ENCODE measurements around the gene NMRAL1.

Gene NMRAL1

DNA sequence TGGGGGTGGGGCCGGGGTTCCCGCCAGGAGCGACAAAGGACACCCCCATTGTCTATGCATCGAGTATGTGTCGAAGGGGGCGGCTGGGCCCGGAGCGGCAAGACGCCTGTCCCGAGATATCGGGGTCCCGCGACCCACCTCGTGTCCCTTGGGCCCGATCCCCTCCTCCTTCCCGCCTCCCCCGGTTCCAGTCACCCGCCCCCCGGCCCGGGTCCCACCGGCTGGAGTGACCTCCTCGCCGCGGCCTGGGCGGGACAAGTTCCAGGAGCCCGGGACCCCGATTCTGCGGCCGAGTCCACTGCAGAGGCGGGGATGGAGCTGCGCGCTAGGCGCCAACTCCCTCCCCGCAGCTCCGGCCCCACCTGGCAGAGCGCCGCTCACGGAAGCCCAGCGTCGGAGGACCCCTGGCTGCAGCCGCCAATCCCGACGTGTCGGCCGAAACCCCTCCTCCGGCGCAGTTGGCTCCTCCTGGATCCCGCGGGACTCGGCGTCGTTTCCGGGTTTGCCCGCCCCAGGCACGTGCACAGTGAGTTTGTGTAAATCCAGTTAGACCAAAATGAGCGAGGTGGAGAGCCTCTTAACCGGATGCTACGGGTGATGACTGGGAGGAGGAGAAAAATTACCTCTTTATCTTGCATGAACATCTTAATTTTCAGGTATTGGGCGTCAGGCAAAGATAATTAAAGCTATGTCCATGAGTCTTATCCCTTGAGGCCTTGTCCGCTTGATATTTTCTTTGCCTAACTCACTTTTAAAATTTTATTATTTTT is at the start of gene NMRAL1:
Gene NMRAL1 (minus strand): TSS at position 434 of the 770 bp plus-strand sequence. CDS start 493 bp downstream, outside the sequence.
- DNase-seq (ENCODE audit: low spot score): peak; percentile 94

DNA sequence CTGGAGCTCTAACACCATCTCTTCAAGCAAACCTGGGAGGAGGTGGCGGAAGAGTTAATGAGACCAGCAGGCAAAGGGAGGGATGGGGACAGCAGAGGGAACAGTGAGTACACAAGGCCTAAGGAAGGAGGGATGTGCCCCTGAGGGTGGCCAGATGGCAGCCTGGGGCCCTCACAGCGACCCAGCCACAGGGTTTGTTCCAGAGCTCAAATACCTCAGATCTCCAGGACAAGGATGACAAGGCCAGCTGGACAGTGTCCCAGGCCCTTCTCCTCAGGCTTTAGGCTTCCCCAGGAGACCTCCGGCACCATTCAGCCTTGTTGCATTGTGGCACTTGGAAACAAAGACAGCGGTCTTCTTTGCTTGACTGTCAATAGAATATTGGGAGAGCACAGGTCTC is 49.3 kb upstream of the NMRAL1 start:
- no peak for DNase-seq (ENCODE audit: low spot score)

- peak; percentile 42 for DNase-seq (ENCODE audit: low spot score)
Observed at GRCh38 chr16:4522051-4522581, 47.7 kb upstream of the NMRAL1 start.

DNA sequence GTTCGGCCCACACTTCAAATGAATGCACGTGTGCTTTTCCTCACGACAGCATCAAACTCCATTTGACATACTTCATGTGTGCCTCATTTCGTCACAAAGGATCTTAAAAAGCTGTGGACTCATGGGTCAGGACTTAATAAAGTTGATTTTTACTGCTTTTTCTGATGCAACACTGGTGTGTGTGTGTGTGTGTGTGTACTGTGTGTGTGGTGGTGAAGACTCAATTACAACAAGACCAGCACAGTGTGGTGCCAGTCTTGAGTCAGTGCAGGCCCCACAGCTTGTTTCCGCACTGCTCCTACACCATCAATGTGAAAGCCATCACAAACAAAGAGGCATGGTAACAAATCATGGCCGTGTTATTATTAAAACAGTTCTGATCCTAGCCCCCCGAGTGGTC is 46.5 kb upstream of the NMRAL1 start:
- DNase-seq (ENCODE audit: low spot score): no peak

DNA sequence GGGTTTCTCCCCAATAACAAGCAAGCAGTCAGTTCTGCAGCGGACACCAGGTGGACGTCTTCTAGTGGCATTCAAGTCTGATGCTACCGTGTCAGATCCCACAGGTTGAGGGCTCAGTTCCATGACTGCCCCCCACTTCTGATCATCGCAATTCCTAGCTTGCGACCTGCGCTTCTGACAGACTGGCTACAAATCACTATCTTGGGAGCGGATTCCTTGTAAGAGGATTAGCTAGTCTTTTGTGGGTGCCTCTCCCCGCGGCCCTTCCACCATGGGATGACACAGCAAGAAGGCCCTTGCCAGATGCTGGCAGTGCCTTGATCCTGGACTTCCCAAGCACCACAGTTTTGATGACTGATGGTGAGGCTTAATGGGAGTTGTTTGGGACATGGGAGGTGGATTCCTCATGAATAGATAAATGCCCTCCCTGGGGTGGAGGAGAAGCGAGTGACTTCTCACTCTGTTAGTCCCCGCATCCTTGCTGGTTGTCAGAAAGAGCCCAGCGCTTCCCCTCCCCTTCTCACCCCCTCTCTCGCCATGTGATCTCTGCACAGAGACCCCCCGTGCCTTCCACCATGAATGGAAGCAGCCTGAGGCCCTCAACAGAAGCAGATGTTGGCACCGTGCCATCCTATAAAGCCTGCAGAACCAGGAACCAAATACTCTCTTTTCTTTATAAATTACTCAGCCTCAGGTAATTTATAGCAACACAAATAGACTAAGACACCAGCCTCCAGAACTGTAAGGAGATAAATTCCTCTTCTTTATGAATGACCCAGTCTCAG is 45.0 kb upstream of the NMRAL1 start:
- DNase-seq (ENCODE audit: low spot score): no peak

GRCh38 chr16:4517812-4518680 is 43.6 kb upstream of the NMRAL1 start:
- DNase-seq (ENCODE audit: low spot score): peak; percentile 74

DNA sequence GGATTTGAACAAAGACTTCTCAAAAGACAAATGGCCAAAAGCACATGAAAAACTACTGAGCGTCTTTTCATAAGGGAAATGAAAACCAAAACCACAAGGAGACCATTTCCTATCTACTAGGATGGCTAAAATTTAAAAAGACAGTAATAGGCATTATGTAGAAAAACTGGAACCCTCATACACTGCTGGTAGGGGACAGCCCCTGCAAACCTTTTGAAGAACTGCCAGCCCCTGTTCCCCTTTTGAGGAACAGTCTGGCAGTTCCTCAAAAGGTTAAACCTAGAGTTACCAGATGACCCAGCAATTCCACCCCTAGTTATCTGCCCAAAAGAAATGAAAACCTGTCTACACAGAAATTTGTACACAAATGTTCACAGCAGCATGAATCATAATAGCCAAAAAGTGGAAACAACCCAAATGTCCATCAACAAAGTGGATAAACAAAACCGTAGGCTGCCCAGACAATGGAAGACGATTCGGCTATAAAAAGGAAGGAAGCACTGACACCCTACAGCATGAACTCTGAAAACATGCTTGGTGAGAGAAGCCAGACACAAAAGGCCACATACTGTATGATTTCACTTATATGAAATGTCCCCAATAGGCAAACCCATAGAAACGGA is 41.3 kb upstream of the NMRAL1 start:
- no peak for DNase-seq (ENCODE audit: low spot score)

- no peak for DNase-seq (ENCODE audit: low spot score)
Observed at GRCh38 chr16:4514606-4515005, 40.2 kb upstream of the NMRAL1 start.

GRCh38 chr16:4513881-4514280 is 39.5 kb upstream of the NMRAL1 start:
- no peak for DNase-seq (ENCODE audit: low spot score)

- DNase-seq (ENCODE audit: low spot score): no peak
Observed at GRCh38 chr16:4513086-4513860, 38.8 kb upstream of the NMRAL1 start.

DNA sequence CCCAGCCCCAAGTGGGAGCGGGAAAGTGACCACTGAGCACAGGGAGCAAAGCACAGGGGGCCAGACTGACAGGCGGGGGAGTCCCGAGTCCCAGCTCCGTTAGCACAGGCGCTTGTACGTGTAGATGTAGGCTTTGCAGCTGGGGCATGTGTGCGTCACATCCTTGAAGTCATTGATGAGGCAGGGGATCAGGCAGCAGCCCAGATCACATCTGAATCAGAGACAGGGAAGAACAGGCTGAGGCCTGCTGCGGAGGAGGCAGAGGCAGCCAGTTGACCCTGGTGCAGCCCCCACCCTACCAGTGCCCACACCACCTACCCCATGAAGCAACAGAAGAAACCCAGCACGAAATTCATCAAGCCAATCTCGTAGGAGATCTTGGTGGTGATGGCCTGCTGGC is 38.0 kb upstream of the NMRAL1 start:
- DNase-seq (ENCODE audit: low spot score): no peak

- peak; percentile 86 for DNase-seq (ENCODE audit: low spot score)
Observed at GRCh38 chr16:4511441-4512082, 37.1 kb upstream of the NMRAL1 start.

- DNase-seq (ENCODE audit: low spot score): no peak
Observed at GRCh38 chr16:4510747-4511426, 36.5 kb upstream of the NMRAL1 start.

DNA sequence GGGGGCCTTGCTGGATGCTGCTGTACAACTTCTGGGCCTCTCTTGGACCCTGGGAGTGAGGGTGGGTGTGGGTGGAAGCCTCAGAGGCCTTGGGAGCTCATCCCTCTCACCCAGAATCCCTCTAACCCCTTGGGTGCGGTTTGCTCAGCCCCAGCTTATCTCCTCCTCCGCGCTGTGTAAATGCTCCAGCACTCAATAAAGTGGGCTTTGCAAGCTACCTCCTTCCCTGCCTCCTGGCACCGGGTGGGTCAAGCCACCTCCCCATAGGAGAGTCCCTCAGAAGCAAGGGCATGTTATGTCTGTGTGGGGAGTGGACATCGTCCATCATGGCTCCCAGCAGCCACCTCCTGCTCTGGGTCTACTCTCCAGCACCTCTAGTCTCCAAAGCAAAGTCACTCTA is 35.7 kb upstream of the NMRAL1 start:
- no peak for DNase-seq (ENCODE audit: low spot score)

- no peak for DNase-seq (ENCODE audit: low spot score)
Observed at GRCh38 chr16:4509420-4509819, 35.0 kb upstream of the NMRAL1 start.

- no peak for DNase-seq (ENCODE audit: low spot score)
Observed at GRCh38 chr16:4508806-4509205, 34.4 kb upstream of the NMRAL1 start.

DNA sequence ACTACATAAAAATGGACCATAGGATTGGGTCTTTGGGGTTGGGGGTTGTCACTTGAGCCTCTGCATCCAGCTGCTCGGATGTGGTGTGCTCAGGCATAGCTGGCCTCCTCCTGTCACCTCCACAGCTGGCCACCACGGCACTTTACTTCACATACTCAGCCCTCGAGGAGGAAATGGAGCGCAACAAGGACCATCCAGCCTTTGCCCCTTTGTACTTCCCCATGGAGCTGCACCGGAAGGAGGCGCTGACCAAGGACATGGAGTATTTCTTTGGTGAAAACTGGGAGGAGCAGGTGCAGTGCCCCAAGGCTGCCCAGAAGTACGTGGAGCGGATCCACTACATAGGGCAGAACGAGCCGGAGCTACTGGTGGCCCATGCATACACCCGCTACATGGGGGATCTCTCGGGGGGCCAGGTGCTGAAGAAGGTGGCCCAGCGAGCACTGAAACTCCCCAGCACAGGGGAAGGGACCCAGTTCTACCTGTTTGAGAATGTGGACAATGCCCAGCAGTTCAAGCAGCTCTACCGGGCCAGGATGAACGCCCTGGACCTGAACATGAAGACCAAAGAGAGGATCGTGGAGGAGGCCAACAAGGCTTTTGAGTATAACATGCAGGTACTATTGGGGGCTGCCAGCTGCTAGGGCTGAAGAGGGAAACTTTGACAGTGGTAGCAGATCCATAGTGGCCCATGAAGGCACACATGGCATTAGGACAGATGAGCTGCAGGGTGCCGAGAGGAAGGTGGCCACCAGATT is 33.3 kb upstream of the NMRAL1 start:
- no peak for DNase-seq (ENCODE audit: low spot score)

DNA sequence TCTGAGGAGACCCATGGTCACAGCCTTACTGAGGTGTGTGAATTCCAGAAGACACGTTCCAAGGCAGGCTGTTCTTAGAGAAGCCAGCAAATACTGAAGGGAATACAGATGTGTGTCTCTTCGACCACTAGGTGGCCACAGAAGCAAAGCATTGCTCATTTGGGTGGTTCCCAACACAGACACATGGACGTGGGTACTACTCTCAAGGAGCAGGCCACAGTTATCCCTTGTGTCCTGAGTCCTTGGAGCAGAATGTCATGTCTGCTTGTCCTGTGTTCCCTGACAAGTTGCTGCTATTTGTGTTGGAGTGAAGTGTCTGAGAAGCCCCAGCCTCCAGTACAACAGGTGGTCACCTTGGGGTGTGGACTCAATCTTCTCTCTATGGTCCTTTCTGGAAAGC is 32.0 kb upstream of the NMRAL1 start:
- DNase-seq (ENCODE audit: low spot score): peak; percentile 80

Measured in iPS-NIHi11 (cell line).